Midbrain (tissue), 1 donor: ENCODE data around the gene CRB2.

Experiments used
- DNase-seq: peaks from one replicate; lab custom pipeline; 2025; lab: John Stamatoyannopoulos, UW

Gene CRB2

DNA sequence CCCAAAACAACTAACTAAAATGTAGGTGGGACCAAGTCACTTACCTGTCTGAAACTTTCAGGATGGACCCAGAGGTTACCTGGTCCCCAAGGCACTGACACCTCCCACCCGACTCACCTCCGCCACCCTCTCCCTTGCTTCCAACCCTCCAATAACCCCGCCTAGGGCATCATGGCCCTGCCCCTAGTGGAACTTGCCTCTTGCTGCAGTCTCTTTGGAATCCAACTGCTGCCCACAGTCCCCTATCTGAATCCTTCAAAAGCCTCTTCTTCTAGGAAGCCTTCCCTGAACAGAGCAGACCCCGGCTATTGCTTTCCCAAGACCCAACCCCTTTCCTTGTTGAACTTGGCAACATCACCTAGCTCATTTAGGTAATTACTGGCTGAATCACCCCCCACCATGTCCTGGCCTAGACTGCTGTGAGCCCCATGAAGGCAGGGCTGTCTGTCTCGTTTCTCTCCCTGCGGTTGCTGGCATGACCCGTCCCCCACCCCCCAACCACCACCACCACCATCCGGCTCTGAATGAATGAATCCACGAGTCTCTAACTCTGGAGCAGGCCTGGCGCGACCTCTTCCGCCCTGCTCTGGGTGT, 9.4 kb downstream of the CRB2 start:
- no peak for DNase-seq

DNA sequence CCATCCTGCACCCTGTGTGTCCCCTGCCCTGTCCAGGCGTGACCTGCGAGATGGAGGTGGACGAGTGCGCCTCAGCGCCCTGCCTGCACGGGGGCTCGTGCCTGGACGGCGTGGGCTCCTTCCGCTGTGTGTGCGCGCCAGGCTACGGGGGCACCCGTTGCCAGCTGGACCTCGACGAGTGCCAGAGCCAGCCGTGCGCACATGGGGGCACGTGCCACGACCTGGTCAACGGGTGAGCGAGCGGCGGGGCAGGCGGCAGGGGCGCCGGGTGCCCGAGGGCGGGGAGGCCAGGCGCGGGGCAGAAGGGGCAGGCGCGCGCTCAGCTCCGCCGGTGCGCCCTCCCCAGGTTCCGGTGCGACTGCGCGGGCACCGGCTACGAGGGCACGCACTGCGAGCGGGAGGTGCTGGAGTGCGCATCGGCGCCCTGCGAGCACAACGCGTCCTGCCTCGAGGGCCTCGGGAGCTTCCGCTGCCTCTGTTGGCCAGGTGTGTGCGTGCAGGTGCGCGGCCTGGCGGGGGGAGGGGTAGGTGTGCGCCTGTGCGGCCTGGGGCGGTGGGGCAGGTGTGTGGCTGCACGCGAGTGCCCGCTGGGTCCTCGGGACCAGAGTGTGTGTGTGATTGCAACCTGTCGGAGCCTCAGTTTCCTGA, 10.0 kb downstream of the CRB2 start:
- DNase-seq: no peak

DNA sequence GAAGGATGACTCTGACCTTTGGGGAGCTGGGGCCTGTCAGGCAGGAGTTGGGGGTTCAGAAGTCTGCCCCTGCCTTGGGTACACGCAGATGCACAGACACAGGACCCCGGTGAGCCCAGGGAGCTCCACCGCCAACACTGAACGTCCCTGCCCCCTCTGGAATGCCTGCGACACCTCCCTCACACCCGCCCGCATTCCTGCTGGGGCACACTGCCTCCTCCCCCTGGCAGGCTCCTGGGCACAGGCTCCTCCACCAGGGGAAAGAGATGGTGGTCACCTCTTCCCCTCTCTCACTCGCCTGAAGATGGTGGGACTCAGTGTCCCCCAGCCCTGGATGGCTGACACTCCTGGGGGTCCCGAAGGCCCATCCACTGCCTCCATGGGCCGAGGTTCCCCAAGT, 12.0 kb downstream of the CRB2 start:
- DNase-seq: no peak

DNA sequence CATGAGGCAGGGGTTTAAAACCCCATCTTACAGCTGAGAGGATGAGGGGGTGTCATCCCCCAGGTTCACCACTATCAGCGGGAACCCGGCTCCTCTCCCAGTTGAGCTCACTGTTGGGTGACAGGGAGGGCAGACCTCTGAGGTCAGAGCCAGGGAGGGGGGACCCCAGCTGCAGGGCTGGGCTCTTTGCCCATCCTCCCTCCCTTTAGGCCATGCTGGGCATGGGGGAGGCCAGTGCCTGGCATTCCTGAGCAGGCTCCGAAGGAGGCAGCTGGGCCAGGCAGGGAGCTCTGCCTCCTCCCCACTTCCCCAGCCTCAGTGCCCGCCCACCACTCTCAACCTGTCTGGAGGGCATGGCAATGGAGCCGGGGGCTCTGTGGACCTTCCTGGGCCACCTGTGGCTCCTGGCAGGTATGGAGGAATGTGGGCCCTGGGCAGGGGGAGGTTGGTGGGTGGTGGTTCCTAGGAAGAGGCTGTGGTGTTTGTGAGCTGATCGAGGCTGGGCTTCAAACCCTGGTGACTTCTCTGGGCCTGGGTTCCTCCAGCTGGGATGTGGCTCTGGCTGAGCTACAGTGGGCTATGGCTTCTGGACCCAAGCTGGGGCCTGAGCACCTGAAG, 12.6 kb downstream of the CRB2 start:
- peak; percentile 80 for DNase-seq

DNA sequence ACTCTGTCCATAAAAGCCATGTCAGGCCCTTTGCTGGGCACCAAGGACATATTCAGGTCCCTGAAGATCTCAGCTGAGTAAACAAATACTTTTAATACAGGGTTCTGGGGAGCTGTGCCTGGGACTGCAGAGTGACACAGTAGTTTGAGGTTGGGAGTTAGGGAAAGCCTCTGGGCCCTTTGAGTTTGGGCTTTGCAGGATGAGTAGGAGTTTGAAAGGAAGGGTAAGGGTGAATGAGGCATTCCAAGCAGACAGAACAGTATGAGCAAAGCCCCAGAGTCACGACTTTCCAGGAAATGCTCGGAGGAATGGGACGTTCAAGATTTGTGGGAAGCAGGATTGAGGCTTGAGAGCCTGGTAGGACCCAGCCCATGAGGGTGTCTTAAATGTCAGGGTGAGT, 13.3 kb downstream of the CRB2 start:
- no peak for DNase-seq

DNA sequence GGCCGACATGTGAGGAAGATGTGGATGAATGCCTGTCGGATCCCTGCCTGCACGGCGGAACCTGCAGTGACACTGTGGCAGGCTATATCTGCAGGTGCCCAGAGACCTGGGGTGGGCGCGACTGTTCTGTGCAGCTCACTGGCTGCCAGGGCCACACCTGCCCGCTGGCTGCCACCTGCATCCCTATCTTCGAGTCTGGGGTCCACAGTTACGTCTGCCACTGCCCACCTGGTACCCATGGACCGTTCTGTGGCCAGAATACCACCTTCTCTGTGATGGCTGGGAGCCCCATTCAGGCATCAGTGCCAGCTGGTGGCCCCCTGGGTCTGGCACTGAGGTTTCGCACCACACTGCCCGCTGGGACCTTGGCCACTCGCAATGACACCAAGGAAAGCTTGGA, 14.1 kb downstream of the CRB2 start:
- DNase-seq: no peak

DNA sequence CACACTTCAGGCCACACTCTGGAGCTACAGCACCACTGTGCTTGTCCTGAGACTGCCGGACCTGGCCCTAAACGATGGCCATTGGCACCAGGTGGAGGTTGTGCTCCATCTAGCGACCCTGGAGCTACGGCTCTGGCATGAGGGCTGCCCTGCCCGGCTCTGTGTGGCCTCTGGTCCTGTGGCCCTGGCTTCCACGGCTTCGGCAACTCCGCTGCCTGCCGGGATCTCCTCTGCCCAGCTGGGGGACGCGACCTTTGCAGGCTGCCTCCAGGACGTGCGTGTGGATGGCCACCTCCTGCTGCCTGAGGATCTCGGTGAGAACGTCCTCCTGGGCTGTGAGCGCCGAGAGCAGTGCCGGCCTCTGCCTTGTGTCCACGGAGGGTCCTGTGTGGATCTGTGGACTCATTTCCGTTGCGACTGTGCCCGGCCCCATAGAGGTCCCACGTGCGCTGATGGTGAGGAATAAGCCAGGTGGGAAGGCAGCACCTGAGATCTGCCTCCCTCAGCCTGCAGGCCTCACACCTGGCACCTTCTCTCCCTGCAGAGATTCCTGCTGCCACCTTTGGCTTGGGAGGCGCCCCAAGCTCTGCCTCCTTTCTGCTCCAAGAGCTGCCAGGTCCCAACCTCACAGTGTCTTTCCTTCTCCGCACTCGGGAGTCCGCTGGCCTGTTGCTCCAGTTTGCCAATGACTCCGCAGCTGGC, 14.7 kb downstream of the CRB2 start:
- no peak for DNase-seq

DNA sequence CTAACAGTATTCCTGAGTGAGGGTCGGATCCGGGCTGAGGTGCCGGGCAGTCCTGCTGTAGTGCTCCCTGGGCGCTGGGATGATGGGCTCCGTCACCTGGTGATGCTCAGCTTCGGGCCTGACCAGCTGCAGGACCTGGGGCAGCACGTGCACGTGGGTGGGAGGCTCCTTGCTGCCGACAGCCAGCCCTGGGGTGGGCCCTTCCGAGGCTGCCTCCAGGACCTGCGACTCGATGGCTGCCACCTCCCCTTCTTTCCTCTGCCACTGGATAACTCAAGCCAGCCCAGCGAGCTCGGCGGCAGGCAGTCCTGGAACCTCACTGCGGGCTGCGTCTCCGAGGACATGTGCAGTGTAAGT, 15.2 kb downstream of the CRB2 start:
- DNase-seq: no peak

DNA sequence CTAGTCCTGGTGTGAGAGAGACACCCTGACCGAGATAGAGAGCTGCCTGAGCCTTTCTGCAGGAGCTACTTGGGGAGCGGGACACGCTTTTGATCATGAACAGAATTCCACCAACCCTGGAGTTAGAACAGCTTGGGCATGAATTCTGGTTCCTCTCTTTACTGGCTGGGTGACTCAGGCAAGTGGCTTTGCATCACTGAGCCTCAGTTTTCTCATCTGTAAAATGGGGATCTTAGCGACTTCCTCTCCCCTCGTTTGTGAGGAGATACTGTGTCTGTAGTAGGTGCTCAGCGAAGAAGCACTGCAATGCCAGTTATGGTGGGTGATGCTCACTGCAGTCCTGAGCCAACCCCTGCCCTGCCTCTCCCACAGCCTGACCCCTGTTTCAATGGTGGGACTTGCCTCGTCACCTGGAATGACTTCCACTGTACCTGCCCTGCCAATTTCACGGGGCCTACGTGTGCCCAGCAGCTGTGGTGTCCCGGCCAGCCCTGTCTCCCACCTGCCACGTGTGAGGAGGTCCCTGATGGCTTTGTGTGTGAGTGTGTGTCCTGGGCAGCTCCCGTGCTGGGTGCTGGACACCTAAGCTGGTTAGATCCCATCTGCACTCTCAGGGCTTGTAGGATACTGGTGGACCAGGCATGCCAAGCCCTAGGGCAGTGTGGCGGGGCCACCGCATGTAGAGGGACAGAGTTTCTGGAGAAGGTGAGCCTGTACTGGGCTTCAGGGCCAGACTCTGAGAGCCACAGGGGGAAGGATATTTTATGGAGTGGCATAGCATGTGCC, 16.0 kb downstream of the CRB2 start:
- no peak for DNase-seq

DNA sequence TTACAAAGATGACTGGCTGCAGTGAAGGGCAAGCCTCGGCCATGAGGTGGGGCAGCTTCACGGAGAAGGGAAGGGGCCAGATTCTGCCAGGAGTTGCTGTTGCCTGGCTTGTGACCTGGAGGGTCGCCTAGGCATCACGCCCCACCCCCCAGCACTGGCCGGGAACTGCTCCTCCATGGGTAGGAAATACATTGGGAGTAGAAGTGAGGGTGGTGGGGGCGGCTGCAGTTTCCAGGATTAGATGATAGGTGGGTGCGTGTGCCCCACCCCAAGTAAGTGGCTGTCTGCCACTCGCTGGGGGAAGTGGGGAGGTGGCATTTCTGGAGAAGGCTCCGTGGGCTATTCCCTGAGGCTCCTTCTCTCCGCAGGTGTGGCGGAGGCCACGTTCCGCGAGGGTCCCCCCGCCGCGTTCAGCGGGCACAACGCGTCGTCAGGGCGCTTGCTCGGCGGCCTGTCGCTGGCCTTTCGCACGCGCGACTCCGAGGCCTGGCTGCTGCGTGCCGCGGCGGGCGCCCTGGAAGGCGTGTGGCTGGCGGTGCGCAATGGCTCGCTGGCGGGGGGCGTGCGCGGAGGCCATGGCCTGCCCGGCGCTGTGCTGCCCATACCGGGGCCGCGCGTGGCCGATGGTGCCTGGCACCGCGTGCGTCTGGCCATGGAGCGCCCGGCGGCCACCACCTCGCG, 16.9 kb downstream of the CRB2 start:
- no peak for DNase-seq

DNA sequence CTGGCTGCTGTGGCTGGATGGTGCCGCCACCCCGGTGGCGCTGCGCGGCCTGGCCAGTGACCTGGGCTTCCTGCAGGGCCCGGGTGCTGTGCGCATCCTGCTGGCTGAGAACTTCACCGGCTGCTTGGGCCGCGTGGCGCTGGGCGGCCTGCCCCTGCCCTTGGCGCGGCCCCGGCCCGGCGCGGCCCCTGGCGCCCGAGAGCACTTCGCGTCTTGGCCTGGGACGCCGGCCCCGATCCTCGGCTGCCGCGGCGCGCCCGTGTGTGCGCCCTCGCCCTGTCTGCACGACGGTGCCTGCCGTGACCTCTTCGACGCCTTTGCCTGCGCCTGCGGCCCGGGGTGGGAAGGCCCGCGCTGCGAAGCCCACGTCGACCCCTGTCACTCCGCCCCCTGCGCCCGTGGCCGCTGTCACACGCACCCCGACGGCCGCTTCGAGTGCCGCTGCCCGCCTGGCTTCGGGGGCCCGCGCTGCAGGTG, 17.5 kb downstream of the CRB2 start:
- no peak for DNase-seq

DNA sequence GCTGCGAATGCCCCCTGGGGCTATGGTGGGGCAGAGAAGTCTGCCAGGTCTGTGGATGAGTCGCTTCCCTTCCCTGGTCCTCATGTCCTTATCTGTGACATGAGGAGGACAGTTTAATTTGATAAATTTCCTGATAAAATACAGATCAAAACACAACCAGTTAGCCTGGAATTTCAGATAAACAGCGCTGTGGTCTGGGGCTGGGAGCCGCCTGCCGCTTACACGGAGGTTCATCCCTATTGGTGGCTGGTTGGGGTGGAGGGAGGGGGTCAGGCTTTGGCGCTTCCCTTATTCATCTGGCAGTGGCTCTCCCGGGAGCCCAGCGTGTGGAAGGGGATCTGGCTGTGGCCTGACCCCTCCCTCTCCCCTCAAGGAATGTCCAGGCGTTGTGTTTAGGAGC, 17.9 kb downstream of the CRB2 start:
- DNase-seq: no peak

DNA sequence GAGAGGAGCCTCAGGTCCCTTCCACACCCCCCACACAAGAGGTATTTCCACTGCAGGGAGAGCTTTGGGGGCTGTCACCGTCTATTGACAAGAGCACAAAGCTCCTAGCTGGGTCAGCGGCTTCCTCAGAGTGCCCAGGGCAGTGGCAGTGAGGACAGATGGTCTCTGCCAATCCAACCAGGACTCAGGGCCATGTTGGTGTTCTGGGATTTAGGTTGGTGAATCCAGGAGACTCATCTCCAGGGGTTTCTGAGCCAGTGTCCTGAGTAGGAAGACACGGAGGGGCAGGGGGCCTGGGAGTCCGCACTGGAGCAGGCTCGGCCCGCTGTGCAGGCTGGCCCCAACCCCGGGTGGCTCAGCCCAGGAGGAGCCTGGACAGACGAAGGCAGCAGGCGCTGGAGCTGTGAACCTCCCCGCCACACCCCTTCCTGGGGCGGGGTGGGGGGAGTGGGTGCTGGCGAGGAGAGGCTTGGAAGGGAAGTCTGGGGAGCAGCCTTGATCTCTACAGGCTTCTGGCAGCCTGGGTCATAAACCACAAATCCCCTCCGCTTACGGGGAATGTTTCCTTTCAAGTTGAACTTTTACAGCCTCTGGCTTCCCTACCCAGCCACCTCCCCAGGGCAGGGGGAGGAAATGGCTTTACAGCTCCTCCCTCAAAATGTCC, 19.6 kb downstream of the CRB2 start:
- no peak for DNase-seq

DNA sequence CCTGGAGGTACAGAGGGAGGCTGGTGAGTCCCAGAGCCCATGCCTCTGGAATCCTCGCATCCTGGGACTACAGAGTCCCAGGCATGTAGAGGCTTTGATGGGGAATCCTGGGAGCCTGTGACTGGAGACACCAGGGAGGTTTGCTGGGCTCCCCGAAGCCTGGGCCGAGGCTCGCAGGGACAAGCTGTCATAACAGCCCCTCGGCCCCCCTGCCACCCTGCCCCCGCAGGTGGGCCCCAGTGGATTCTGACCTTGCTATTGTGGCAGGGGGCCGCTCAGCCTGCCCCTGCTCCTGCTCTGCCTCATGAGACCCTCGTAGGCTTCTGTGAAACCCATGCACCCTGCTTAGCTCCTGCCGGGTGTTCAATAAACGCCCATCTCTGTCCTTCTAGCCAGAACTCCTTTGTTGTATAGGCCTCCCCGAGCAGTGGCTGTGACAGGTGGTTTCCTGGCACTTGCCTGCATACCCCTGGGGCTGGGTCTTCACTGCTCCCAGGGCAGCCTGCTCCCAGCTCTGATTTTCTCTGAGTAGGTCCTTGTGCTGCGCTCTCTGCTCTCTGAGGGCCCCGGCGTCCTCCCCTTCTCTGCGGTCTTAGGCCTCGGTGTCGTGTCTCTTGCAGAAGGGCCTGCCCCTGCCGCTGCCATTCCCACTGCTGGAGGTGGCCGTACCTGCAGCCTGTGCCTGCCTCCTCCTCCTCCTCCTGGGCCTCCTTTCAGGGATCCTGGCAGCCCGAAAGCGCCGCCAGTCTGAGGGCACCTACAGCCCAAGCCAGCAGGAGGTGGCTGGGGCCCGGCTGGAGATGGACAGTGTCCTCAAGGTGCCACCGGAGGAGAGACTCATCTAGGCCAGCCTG, 20.4 kb downstream of the CRB2 start:
- no peak for DNase-seq

DNA sequence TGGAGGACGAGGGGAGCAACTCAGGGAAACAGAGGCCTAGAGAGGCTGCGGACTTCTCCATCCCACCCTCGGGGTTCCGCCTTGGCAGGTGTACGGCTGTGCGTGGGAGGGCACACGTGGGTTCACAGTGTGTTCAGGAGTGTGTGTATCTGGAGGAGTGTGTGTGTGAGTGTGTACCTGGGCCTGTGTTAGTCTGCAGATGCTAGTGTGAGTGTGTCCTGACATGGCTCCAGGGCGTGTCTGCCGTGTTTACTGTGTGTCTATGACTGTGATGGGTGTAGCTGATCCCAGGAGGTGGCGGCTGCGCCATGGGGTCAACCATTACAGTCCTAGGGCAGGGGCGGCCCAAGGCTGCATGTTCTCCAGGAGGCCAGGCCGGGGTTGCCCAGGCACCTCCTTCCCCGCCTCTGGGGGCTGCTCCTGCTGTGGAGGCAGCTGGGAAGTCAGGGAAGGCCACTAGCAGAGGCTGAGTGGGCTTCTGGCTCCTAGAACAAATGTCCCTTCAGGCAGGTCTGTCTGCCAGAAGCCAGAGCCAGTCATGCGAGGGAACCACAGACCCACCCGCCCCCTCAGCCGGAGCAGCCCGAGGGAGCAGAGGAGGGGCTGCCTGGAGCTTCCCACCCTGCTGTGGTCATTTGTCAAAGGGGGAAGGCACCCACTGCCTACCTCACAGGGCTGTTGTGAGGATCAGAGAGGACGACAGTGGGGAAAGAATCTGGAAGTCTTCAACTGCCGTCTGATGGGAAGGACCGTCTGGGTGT, 21.4 kb downstream of the CRB2 start:
- no peak for DNase-seq

DNA sequence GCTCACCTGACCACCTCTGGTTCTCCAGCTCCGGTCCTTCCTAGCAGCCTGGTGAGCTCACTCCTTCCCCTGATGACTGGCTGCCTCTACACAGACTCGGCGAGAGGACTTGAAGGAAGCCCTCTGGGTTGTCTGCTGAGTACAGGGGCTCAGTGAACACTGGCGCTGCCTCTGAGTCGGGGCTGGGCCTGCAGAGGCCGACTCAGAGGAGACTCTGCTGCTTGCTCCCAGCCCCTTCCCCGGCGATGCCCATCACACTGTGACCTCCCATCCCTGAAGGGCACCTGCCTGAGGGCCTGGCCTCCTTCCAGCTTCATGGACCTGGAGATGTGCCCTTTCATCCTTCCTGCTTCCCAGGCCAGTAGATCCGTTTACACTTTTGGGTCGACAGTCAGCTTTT, 22.0 kb downstream of the CRB2 start:
- no peak for DNase-seq

DNA sequence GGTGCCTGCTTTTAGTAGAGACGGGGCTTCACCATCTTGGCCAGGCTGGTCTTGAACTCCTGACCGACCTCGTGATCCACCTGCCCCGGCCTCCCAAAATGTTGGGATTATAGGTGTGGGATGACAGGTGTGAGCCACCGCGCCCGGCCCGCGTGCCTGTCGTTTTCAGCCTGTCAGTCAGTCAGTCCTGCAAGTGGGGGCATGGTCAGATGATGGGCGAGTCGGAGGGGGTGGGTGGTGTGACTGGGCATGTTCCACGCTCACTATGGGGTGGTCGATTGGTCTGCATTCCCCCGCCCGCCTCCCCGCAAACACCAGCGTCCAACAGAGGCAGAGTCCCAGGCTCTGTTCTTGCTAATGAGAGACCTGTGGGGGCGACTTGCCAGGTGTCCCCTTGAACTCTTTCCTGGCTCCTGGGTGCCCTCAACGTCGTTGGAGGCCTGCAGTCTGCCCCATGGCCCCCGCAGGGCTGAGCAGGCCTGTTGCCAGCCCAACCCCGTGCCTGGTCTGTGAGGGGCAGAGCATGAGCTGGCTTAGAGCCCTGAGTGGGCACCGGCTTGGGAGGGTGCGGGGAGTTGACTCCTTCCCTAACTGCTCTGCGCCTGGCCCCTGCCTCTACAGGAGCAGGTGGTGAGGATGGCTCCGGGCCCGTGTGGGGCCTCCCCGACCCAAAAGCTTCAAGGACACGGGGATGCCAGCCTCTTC, 23.1 kb downstream of the CRB2 start:
- DNase-seq: no peak

DNA sequence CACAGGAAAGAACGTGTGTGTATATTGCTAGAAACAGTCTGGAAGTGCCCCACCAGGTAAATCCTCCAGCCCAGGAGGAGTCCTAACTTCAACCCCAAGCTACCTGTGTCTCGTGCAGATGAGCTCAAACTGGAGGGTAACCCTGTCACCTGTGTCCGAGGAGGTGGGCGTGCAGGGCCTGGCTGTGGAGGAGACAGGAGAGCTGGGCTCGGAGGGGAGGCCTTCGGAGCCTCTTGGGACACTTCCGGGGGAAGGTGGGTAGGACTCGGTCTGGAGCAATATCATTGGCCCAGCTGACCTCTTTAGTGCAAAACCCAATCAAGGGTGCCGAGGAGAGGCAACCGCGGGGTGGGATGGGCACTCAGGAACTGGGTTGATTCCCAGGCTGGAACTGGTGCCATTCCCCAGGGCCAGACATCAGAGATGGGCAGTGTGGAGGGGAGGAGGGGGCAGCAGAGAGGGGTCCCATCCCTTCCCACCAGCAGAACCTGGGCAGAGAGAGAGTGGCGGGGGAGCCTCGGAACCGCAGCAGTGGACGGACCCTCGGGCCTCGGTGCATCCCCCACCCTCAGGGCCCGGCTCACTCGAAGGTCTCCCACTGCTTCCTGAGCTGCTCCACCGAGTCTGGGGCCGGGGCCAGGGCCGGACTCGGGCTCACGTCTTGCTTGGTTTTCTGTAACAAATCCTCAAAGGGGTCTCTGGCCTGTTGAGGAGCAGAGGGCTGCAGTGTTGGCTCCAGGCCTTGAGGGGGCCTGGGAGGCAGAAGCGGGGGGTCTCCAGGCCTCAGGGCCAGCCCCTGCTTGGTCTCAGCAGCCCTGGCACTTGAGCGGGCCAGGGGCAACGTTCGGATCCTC, 25.1 kb downstream of the CRB2 start:
- no peak for DNase-seq
